NCI-H446 treated with DMSO at 0.1 percent for 48 hours (cell line): ENCODE results near the gene NBPF1.
A peak's percentile ranks its signal among the peaks of the same experiment; 100 is the strongest.

Experiments used
- DNase-seq: peaks from one replicate; lab custom pipeline; 2025; lab: John Stamatoyannopoulos, UW

Gene NBPF1

GRCh38 chr1:16512624-16513411 is 100.5 kb downstream of the NBPF1 start:
- DNase-seq: peak; percentile 71
